ENCODE data around the gene KDM3A.

The KDM3A gene

GRCh38 chr2:86440631-86441391 is at the start of gene KDM3A:
Gene KDM3A, plus strand, starts transcription at chr2:86441371. Its CDS starts 677 bp downstream, at chr2:86442048.
- DNase-seq = peak; percentile 94

GRCh38 chr2:86392873-86393518 is 48.2 kb upstream of the KDM3A start:
- DNase-seq = no peak

- no peak for DNase-seq
Observed at GRCh38 chr2:86393521-86394491, 47.4 kb upstream of the KDM3A start.

GRCh38 chr2:86396291-86396785 is 44.8 kb upstream of the KDM3A start:
- peak; percentile 14 for DNase-seq

GRCh38 chr2:86397986-86398385 is 43.2 kb upstream of the KDM3A start:
- no peak for DNase-seq

GRCh38 chr2:86398500-86399474 is 42.4 kb upstream of the KDM3A start:
- DNase-seq = no peak

GRCh38 chr2:86400321-86400720 is 40.9 kb upstream of the KDM3A start:
- no peak for DNase-seq

- DNase-seq = no peak
Observed at GRCh38 chr2:86410581-86410980, 30.6 kb upstream of the KDM3A start.

- no peak for DNase-seq
Observed at GRCh38 chr2:86411396-86411795, 29.8 kb upstream of the KDM3A start.

- no peak for DNase-seq
Observed at GRCh38 chr2:86412007-86412406, 29.2 kb upstream of the KDM3A start.

- DNase-seq = no peak
Observed at GRCh38 chr2:86413296-86414094, 27.7 kb upstream of the KDM3A start.

- DNase-seq = peak; percentile 11
Observed at GRCh38 chr2:86414996-86415395, 26.2 kb upstream of the KDM3A start.

- no peak for DNase-seq
Observed at GRCh38 chr2:86416146-86416545, 25.0 kb upstream of the KDM3A start.

GRCh38 chr2:86417961-86418360 is 23.2 kb upstream of the KDM3A start:
- DNase-seq = no peak

- DNase-seq = no peak
Observed at GRCh38 chr2:86420913-86421312, 20.3 kb upstream of the KDM3A start.

- DNase-seq = no peak
Observed at GRCh38 chr2:86426271-86426670, 14.9 kb upstream of the KDM3A start.

GRCh38 chr2:86429335-86429734 is 11.8 kb upstream of the KDM3A start:
- DNase-seq = no peak

- no peak for DNase-seq
Observed at GRCh38 chr2:86430368-86430767, 10.8 kb upstream of the KDM3A start.

GRCh38 chr2:86433137-86433536 is 8.0 kb upstream of the KDM3A start:
- no peak for DNase-seq

- no peak for DNase-seq
Observed at GRCh38 chr2:86434290-86434689, 6.9 kb upstream of the KDM3A start.

GRCh38 chr2:86435531-86435930 is 5.6 kb upstream of the KDM3A start:
- DNase-seq = no peak
